HepG2 (cell line): ENCODE results near the gene NCOA5. TPM values are rescaled to one million over a fixed set of nuclear protein-coding genes. Genes with fewer than 3 reads are reported as not detected.

ENCODE experiments used
- ADNP ChIP-seq: sonication (generic); formaldehyde crosslinking; IDR thresholded peaks from 2 replicates; pipeline ENCODE4 v1.4.0; 2020; ENCODE audit warnings: missing genetic modification reagents
- ARID5B ChIP-seq: IDR thresholded peaks from 2 replicates; pipeline ENCODE4 v1.4.0; 2020; ENCODE audit warnings: mild to moderate bottlenecking, missing genetic modification reagents
- BRCA1 ChIP-seq: sonication (generic); formaldehyde crosslinking; IDR thresholded peaks from 2 replicates; pipeline ENCODE4 v1.4.0; 2020; ENCODE audit warnings: missing genetic modification reagents
- GABPA ChIP-seq, 2 experiments: IDR thresholded peaks; 2 replicates each; pipeline ENCODE4 v1.6.1; 2011 to 2016; ENCODE audit warnings: low read depth in 2 of 2, low read length in 1 of 2, missing biosample characterization in 1 of 2, missing genetic modification characterization in 1 of 2
- MLX ChIP-seq: IDR thresholded peaks from 2 replicates; pipeline ENCODE4 v1.6.1; 2016
- MTF2 ChIP-seq: sonication (generic); formaldehyde crosslinking; IDR thresholded peaks from 2 replicates; pipeline ENCODE4 v1.5.0; 2020; ENCODE audit warnings: missing genetic modification reagents, borderline replicate concordance
- MYC ChIP-seq: sonication (generic); formaldehyde crosslinking; IDR thresholded peaks from 2 replicates; pipeline ENCODE4 v1.9.0; 2021; ENCODE audit warnings: missing genetic modification reagents, borderline replicate concordance
- NKX3-1 ChIP-seq: sonication (generic); formaldehyde crosslinking; IDR thresholded peaks from 2 replicates; pipeline ENCODE4 v1.5.0; 2020; ENCODE audit warnings: missing genetic modification reagents
- PPARG ChIP-seq: conservative IDR thresholded peaks from 2 replicates; pipeline ENCODE4 v1.6.1; 2016; ENCODE audit warnings: missing biosample characterization, missing genetic modification reagents
- SP4 ChIP-seq: sonication (generic); formaldehyde crosslinking; IDR thresholded peaks from 2 replicates; pipeline ENCODE4 v1.8.1; 2023; ENCODE audit warnings: mild to moderate bottlenecking, missing genetic modification reagents
- XRCC5 ChIP-seq: fragments of 200-400 bp; formaldehyde crosslinking; optimal IDR thresholded peaks from 2 replicates; pipeline ENCODE3; 2017; ENCODE audit warnings: mild to moderate bottlenecking, low read length
- ZFYVE20 ChIP-seq: sonication (generic); formaldehyde crosslinking; IDR thresholded peaks from 2 replicates; pipeline ENCODE4 v1.8.0; 2023; ENCODE audit warnings: low read depth, mild to moderate bottlenecking, moderate library complexity, missing genetic modification reagents, borderline replicate concordance
- ZNF20 ChIP-seq: sonication (generic); formaldehyde crosslinking; IDR thresholded peaks from 2 replicates; pipeline ENCODE4 v1.4.0; 2020; ENCODE audit warnings: mild to moderate bottlenecking, moderate library complexity, missing genetic modification reagents
- ZNF234 ChIP-seq: sonication (generic); formaldehyde crosslinking; conservative IDR thresholded peaks from 2 replicates; pipeline ENCODE4 v1.5.1; 2020; ENCODE audit warnings: mild to moderate bottlenecking, missing genetic modification reagents
- ZNF274 ChIP-seq: sonication (generic); formaldehyde crosslinking; IDR thresholded peaks from 2 replicates; pipeline ENCODE4 v1.5.1; 2020; ENCODE audit warnings: mild to moderate bottlenecking, missing genetic modification reagents
- ZNF432 ChIP-seq: sonication (generic); formaldehyde crosslinking; IDR thresholded peaks from 2 replicates; pipeline ENCODE4 v1.5.0; 2020; ENCODE audit warnings: missing genetic modification reagents, mild to moderate bottlenecking, borderline replicate concordance
- ZNF547 ChIP-seq: sonication (generic); formaldehyde crosslinking; IDR thresholded peaks from 2 replicates; pipeline ENCODE4 v1.5.1; 2020; ENCODE audit warnings: mild to moderate bottlenecking, missing genetic modification reagents
- ZNF558 ChIP-seq: sonication (generic); formaldehyde crosslinking; IDR thresholded peaks from 2 replicates; pipeline ENCODE4 v1.9.0; 2022; ENCODE audit warnings: mild to moderate bottlenecking, missing genetic modification reagents, borderline replicate concordance
- ZNF740 ChIP-seq: sonication (generic); formaldehyde crosslinking; IDR thresholded peaks from 2 replicates; pipeline ENCODE4 v1.4.0; 2020; ENCODE audit warnings: missing genetic modification reagents
- ZNF883 ChIP-seq: sonication (generic); formaldehyde crosslinking; IDR thresholded peaks from 2 replicates; pipeline ENCODE4 v1.5.1; 2020; ENCODE audit warnings: mild to moderate bottlenecking, missing genetic modification reagents; ENCODE audit errors: not compliant biosample characterization
- polyA plus RNA-seq, 8 experiments: library from polyadenylated mRNA; depleted of rRNA in 3 of 8; stranded (reverse) in 7 of 8; unstranded in 1 of 8; fragments of >200 nt; fragmentation: Illumina TruSeq in 4 of 8; extraction: Trizol in 4 of 8; gene quantifications; 2 replicates each; pipeline versions ENCODE4 v1.2.1 to v1.2.3, GENCODE V29; 2011 to 2016; ENCODE audit warnings: low read depth in 4 of 8, missing spikeins in 1 of 8, mixed read lengths in 1 of 8; ENCODE audit not compliant: insufficient read depth in 1 of 8
- total RNA-seq, 5 experiments: library from RNA; depleted of rRNA; stranded (reverse); fragments of >200 nt; fragmentation: Illumina TruSeq; extraction: Trizol; gene quantifications; 2 replicates each; pipeline ENCODE4 v1.2.3, GENCODE V29; 2016; ENCODE audit warnings: low read depth in 1 of 5
- TF ChIP-seq, protein P1 (sequence below): sonication (generic); formaldehyde crosslinking; IDR thresholded peaks from 2 replicates; pipeline ENCODE4 v1.4.0; 2020; ENCODE audit warnings: missing genetic modification reagents, low read depth, mild to moderate bottlenecking, borderline replicate concordance
- TF ChIP-seq, protein P2 (sequence below): IDR thresholded peaks from 2 replicates; pipeline ENCODE4 v1.6.1; 2016; ENCODE audit warnings: missing biosample characterization, missing genetic modification reagents, low read depth

The NCOA5 gene
- total and polyA plus RNA-seq, 2 of the 13 experiments (the other 11 are each of a cell fraction or from before 2014, with no cell fraction given): 16.5 to 28.4 TPM

- 0 out of 2 replicates have a peak, but pooled peaks have one; percentile 17 for TF ChIP-seq ARID5B (CRISPR knock-in tag)
- TF ChIP-seq PPARG (CRISPR knock-in tag): no peak
- TF ChIP-seq XRCC5: peak; percentile 83
- TF ChIP-seq NKX3-1 (CRISPR knock-in tag): no peak
- TF ChIP-seq ZFYVE20 (CRISPR knock-in tag): no peak
- TF ChIP-seq BRCA1 (CRISPR knock-in tag): no peak
- TF ChIP-seq ZNF274: peak; percentile 20; the same call in 1 of the 2 replicates
- TF ChIP-seq ZNF432: no peak
- TF ChIP-seq GABPA (IDR thresholded peaks at IDR 0.05; ENCODE audit: low read depth, low read length): no peak
- no peak for TF ChIP-seq GABPA (CRISPR knock-in tag; IDR thresholded peaks at IDR 0.05; ENCODE audit: low read depth)
- TF ChIP-seq ZNF558 (CRISPR knock-in tag): no peak
- peak; percentile 83; the same call in 1 of the 2 replicates for TF ChIP-seq ZNF740 (CRISPR knock-in tag)
- TF ChIP-seq MTF2: 0 out of 2 replicates have a peak, but pooled peaks have one; percentile 81
- 0 out of 2 replicates have a peak, but pooled peaks have one; percentile 20 for TF ChIP-seq MLX
- peak; percentile 66; the same call in 1 of the 2 replicates for TF ChIP-seq SP4 (CRISPR knock-in tag)
- TF ChIP-seq ZNF20 (CRISPR knock-in tag): no peak
- TF ChIP-seq, protein P1, sequence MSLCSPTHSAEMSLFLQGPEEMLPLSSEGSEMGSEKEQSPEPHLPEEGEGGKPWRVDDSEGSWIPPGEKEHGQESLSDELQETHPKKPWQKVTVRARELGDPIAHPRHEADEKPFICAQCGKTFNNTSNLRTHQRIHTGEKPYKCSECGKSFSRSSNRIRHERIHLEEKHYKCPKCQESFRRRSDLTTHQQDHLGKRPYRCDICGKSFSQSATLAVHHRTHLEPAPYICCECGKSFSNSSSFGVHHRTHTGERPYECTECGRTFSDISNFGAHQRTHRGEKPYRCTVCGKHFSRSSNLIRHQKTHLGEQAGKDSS (CRISPR knock-in tag): no peak
- TF ChIP-seq, protein P2, sequence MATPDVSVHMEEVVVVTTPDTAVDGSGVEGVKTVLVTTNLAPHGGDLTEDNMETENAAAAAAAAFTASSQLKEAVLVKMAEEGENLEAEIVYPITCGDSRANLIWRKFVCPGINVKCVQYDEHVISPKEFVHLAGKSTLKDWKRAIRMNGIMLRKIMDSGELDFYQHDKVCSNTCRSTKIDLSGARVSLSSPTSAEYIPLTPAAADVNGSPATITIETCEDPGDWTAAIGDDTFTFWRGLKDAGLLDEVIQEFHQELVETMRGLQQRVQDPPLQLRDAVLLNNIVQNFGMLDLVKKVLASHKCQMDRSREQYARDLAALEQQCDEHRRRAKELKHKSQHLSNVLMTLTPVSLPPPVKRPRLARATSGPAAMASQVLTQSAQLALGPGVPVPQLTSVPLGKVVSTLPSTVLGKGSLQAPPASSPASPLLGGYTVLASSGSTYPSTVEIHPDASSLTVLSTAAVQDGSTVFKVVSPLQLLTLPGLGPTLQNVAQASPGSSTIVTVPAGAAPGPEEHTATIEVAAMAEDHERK (CRISPR knock-in tag): no peak
- TF ChIP-seq ZNF883 (CRISPR knock-in tag): peak; percentile 63
- no peak for TF ChIP-seq ZNF234 (CRISPR knock-in tag)
- no peak for TF ChIP-seq ZNF547
- TF ChIP-seq MYC (CRISPR knock-in tag): peak; percentile 42; the same call in 1 of the 2 replicates
- TF ChIP-seq ADNP (CRISPR knock-in tag): no peak
Measured at GRCh38 chr20:46132705-46133120, 43.0 kb upstream of the NCOA5 start (continued).
